HG03457 (cell line): ENCODE measurements around the gene PMPCA.

ENCODE experiments used
- ATAC-seq: cut with Tn5 transposase; IDR thresholded peaks from one replicate; pipeline ENCODE4 v1.9.1; 2021; ENCODE audit warnings: moderate number of reproducible peaks; ENCODE audit not compliant: unreplicated experiment

PMPCA gene, protein sequence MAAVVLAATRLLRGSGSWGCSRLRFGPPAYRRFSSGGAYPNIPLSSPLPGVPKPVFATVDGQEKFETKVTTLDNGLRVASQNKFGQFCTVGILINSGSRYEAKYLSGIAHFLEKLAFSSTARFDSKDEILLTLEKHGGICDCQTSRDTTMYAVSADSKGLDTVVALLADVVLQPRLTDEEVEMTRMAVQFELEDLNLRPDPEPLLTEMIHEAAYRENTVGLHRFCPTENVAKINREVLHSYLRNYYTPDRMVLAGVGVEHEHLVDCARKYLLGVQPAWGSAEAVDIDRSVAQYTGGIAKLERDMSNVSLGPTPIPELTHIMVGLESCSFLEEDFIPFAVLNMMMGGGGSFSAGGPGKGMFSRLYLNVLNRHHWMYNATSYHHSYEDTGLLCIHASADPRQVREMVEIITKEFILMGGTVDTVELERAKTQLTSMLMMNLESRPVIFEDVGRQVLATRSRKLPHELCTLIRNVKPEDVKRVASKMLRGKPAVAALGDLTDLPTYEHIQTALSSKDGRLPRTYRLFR

DNA sequence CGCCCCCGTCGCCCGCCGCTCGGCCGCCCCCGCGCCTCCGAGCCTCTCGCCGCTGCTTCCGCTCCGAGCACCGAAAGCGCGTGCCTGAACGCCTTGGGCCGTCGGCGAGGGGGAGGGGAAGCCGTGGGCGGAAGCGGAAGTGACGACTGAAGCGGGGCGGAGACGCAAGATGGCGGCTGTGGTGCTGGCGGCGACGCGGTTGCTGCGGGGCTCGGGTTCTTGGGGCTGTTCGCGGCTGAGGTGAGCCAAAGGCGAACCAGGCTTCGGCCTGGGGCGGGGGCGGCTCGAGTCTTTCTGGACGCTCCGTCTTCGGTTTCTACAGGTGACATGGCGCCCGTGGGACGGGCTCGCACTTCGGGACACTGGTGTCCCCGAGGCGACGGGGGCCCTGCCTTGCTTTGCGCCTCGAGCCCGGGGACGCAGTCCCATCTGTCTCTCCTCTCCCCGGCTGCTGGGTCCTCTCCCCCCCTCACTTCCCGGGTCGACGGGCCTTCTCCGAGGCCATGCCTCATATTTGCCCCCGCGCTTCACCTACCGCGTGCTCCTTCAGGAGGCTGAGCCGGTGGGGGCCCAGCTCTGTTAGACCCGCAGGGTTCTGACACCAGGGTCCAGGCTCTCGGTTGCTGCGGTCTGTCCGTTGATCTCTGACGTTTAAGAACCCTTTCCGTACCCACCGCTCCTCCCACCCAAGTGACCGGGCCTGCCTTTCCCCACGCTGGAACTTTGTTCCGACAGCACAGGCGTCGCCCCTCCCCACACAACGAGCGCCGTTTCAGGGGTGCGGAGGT is at the start of gene PMPCA, which contains the start of gene ENTR1:
Gene PMPCA (plus strand): TSS at position 159 of the 788 bp plus-strand sequence. CDS start 11 bp downstream, at position 170.
Gene ENTR1 (minus strand): TSS at position 115 of the 788 bp plus-strand sequence. CDS start 217 bp downstream, outside the sequence.
- ATAC-seq: peak; percentile 45

DNA sequence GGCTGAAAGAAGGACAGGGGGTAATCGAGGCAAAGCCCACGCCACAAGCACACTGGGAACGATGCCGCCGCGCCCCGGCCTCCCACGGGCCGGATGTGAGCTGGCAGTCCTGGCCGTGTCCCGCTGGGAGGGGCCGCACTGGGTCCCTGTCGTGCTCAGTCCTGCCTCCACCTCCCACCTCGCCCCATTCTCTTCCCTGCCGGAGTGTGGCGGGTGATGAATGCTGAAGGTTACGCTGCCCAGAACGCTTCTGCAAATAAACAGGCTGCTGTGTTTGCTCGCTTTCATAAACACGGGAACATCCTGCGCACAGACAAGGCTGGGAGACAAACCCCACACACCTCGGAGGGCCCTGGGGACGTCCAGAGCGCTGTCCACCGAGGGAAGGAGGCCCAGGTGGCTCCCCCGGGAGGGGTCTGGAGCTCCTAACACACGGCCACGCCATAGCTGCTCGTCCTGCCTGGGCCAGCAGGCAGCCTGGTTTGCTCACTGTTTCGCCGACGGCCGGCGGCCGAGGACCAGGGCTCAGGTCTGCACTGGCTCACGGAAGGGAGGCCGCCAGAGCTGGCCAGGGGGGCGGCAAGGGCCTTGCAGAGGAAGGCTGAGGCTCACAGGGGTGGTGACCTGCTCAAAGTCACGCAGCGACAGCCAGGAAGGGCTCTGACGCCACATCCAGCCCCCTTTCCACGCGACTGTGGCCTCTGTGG is 49.3 kb upstream of the PMPCA start:
- no peak for ATAC-seq

DNA sequence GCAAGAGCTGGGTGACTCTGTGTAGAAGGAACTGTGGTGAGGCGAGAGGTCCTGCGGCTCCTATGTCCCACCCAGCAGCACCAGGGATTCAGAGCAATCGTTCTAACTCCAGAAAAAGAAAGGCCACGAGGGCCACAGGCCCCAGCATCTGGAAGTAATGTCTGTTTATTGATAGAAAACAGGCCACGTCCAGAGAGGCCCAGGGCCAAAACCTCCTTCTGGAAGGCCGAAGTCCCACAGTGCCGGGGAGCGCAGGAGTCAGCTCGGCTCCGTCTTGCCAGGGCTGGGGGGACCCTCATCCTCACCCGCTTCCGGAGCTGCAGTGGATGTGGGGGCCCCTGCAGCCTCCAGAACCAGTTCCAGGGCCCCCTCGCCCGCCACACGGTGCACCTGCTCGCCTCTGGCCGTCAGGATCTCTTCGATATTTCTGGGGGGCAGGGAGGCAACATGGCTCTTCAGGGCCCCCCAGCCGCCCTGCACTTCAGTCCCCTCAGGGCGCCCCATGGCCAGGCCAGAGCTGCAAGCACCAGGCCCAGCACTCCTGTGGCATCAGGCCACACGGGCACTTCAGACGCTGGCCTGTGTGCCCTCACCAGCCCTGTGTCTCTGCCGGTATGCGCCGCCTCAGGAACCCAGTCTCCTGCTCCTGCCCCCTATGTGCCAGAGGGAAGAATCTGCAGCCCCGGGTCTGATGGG is 48.6 kb upstream of the PMPCA start:
- no peak for ATAC-seq

DNA sequence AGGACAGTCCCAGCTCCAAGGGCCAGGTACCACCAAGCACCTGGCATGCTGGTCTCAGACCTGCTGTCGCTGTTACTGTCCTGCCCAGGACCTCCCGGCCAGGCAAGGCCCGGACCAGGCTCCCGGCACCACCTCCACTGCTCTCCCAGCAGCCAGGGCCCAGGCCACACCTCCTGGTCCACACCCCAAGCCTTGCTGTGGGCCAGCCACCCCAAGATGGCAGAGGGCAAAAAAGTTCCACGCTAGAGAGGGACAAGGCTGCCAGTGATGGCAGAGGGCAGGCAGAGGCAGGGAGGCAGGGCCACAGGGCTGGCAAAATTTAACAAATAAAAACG is 48.0 kb upstream of the PMPCA start:
- ATAC-seq: no peak

DNA sequence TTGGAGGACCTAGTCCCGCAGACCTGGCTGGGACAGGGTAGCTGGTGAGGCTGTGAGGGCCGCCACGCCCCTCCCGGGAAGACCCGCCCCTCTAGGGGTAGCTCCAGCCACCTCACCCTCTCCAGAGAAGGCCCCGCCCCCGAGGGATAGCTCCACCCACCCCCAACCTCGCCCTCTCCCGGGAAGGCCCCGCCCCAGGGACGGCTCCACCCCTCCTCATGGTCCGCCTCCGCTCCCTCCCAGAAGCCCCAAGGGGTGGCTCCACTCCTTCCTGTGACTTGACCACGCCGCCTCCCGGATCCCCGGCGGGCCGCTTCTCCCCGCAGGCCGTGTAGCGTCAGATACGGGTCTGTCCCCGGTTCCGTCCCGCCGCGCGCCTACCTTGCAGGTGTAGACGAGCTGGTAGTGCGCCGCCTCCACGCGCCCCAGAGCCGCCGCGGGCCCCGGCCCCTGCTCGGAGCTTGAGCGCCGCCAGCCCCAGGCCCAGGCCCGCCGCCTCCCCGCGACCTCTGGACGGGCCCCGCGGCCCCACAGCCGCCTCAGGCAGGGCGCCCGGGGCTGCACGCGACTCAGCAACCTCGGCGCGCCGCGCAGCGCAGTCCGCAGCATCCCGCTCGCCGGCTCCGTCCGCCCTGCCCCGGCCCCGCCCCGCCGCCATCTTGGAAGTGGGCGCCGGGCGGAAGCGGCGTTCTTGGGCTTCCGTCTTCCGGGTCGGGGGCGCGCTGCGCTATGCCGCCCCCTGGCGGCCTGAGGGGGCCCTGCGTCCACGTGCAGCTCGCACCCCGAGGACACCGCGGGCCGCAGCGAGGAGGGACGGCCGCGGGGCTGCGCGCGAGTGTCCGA is 47.1 kb upstream of the PMPCA start, which contains the start of gene DNLZ:
Gene DNLZ (minus strand): TSS at position 639 of the 843 bp plus-strand sequence. CDS start 30 bp downstream, at position 609.
- ATAC-seq: peak; percentile 55

DNA sequence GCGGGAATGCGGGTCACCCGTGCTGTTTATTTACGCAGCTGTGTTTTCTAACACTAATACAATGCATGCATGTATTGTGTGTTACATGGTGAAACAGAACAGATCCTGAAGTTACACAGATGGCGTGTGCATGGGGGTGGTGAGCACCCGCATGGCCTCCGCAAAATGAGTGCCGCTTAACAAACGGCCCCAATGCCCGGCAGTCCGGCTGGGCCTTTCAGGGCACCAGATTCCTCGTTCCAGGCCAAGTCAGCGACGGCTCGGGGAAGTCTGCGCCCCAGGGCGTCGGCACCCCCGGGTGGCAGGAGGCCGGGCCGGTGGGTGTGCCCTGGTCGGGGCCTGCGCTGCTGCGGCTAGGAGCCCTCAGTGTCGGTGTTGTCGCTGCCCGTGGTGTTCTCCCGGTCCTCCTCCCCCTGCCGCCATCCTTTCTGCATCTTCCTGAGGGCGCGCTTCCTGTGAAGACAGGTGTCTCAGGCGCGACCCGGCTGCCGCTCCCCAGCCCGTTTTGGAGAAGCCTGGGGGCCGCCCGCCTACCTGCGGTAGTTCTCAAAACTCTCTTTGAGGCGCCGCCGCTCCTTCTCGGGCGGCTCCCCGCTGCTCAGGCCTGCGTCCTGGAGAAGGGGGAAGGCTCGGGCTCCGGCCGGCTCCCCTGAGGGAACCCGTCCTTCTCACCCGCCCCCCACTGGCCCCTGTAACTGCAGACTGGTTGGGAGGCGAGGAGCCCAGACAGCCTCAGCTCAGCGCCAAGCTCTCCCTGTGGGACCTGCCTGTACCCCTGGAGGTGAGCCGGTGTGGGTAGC is 46.3 kb upstream of the PMPCA start:
- no peak for ATAC-seq

DNA sequence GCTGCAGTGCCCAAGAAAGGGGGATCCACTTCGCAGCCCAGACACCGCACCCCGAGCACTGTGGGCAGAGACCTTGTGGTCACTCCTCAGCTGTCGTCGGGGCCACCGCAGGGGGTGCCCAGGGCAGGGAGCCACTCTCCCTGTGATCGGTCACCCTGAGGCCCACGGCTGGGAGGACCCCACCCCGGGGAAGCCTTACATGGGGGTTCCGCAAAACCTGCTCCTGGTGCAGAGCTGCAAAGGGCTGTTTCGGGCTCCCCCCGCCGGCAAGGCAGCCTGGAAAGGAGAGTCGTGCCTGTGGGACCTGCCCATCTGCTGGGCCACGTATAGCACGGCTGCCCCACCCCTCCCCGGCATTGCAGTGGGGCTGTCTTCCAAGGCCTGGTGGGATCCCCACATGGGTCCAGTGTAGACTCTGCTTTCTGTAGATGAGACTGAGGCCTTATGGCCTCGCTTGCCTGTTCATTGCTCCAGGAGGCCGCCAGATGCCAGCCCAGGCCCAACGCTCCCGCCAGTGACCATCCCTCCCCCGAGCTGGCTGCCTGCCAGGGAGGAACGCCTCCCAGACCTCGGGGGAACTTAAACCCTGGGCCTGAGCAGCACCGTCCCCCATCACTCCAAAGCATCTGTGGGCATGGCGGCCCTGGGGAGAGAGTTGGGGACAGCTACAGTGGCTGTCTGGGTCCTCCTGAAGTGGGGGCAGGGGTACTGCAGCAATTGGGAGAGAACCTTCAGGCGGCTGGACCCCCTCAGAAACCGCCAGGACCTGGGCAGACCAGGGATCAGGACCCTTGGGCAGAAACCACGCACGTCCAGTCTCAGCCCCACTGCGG is 45.3 kb upstream of the PMPCA start:
- ATAC-seq: no peak

DNA sequence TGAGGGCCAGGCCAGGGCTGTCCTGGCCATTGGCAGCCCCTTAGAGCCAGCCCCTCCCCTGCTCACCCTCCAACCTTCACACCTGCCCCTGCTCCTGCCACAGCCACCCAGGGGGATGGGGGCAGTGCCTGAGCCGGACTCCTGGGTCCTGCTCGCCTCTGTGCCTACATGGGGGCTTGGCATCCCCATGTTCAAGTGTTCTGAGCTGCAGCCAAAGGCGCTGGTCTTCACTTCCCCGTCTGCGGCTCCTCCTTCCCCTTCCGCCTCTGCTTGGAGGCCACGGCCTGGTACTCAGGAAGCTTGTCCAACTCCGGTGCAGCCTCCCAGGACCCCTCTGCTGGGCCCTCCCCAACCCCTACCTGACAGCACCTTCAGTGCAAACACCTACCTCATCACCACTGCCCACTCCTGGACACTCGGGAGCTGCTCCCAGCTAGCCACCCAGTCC is 44.7 kb upstream of the PMPCA start:
- no peak for ATAC-seq

DNA sequence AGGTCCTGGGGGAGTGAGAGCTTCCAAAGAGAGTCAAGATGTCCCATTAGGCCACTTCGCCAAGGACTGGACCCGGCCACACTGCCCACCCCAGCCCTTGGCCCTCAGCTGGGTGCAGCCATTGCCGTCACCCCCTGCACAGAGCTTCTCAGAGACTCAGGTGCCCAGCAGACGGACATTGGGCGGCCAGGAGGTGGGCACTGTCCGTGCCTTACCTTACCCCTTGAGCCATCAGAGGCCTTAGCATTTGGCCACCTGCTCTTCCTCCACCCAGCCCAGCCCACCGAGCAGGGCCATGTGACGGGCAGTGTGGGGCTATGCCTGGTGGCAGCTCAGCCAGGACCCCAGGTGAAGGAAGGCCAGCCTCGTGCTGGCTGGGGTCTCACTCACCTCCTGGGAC is 43.6 kb upstream of the PMPCA start:
- no peak for ATAC-seq

DNA sequence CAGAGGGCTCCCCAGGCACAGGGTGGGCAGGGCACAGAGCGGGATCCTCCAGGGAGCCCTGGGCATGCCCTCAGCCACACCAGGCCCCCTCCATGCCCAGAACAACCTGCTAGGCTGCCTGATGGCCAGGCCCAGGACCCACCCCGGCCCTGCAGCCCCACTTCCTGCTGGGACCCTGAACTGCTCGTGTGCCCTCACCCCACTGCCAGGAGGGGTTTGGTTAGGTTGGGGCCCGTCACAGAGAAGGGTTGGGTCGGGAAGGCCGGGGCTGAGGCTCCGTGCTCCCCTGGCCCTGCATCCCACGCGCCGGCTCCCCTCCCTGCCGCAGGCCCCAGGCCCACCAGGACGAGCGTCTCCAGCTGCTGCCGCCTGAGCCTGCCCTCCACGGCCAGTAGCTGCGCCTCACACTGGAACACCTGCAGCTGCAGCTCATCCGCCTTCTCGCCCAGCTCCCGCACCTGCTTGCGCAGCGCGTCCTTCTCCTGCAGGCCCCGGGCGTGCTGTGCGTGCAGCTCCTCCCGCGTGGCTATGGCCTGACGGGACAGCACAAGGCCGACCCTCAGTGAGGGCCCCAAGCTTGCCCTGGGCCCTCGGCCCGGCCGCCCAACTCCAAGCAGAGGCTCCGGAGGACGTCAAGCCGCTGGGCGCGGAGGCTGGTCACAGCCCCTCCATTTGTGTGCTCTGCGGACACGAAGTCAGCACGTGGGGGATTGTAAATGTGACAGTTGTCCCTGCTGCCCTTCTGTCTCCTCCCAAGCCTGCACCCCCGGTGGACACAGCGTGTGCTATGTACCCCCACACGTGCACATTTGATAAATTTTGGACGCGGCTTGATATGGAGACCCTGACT is 42.9 kb upstream of the PMPCA start:
- no peak for ATAC-seq

DNA sequence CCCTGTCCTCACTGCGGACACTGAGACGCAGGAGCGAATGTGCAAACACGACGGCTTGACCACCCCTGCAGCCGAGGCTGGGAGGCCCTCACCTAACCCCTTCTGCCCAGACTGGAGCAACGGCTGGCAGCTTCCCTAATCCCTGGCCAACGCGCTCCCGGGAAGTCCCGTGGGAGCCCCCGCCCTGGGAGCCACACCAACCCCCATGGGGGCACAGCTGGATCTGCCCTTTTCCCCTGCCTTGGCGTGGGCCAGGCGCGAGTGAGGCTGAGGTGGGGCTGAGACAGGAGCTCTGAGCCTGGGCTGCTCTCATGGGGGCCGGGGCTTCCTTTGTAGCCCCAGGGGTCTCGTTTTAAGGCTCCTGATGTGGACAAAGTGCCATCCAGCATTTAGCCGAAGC is 42.3 kb upstream of the PMPCA start:
- no peak for ATAC-seq

DNA sequence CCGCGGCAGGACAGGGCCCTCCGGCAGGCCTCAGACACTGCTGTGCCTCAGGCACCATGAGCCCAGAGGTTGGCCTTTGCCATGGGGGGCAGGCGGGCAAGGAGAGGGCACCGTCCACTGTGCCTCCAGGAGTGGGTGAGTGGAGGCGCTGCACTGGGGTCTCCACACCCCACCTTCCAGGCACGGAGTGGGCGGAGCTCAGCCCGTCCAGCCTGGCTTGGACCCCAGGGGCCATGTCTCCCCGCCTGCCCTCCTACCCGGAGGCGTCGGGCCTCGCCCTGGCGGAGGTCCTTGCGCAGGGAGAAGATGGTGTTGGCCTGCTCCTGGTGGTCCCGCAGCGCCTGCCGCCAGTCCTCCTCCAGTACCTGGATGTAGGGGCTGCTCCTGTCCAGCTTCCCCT is 40.4 kb upstream of the PMPCA start:
- no peak for ATAC-seq

DNA sequence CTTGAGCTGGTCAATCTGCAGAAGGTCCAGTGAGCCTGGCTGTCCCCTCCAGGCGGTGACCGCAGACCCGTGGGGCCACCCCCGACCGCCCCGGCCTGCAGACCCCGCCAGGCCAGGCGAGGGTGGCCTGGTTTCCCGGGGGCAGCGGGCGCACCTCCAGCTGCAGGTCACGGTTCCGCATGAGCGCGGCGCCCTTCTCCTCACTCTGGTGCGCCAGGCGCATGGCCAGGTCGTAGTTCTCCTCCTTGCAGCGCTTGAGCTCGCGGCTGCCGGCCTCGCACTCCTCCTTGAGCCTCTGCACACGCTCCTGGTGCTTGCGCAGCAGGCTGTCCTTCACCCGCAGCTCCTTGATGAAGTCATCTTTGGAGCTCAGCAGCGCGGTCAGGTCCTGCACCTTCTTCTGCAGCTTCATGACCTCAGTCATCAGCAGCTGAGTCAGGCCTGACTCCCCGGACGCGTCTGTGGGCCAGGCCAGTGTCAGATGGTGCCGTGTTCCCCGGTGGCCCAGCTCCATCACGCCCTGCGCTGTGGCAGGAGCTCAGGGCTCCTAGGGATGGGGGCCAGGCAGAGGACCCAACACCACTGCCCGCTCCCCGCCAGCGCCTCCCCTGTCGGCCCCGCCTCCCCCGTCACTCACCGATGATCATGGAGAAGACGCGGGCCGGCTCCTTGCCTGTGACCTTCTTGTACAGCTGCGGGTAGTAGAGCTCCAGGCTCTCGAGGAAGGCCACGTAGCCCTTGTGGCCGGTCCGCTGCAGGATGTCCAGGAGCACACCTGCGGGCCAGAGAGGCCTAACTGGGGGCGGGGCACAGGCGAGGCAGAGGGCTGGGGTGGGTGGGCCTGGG is 39.5 kb upstream of the PMPCA start:
- no peak for ATAC-seq

DNA sequence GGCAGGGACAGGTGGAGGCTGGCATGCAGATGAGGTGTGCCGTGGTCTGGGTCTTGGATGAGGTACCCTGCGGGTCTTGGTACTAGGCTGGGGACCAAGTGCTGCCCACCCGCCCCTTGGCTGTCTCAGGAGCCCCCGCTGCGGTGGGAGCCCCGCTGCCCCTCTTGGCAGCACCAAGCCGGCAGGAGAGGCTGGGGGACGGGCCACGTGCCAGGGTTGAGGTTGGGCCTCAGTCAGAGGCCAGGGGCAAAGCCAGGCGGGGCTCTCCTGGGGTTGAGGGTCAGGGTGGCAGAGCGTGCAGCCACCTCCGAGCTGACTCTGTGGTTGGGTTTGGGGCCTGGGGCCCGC is 39.0 kb upstream of the PMPCA start:
- no peak for ATAC-seq

DNA sequence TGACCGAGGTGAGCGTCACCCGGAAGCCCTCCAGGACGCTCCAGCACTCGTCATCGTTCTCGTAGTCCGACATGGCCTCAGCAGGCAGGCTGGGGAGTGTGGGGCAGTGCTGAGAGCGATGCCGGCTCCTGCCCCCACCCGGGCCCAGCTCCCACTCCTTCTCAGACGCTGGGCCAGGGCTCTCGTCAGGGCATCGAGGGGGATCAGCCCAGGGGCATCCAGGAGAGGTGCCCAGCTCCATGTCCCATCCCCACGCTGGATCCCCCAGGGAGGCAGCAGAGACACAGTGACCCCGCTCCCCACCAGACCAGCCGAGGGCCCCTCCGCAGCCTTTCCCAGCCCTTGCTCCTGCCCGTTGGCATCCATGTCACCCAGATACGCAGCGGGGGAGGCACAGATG is 38.5 kb upstream of the PMPCA start:
- no peak for ATAC-seq
